HepG2 (cell line): ENCODE data around the gene GMEB1. TPM values are rescaled to one million over a fixed set of nuclear protein-coding genes. Genes with fewer than 3 reads are reported as not detected.

Source experiments
- ARID2 ChIP-seq: sonication (generic); formaldehyde crosslinking; IDR thresholded peaks from 2 replicates; pipeline ENCODE4 v1.8.1; 2022; ENCODE audit warnings: mild to moderate bottlenecking, missing genetic modification reagents, borderline replicate concordance
- ARID4A ChIP-seq: sonication (generic); formaldehyde crosslinking; IDR thresholded peaks from 2 replicates; pipeline ENCODE4 v1.5.0; 2020; ENCODE audit warnings: mild to moderate bottlenecking, missing genetic modification reagents, borderline replicate concordance
- BCL6 ChIP-seq: IDR thresholded peaks from 2 replicates; pipeline ENCODE4 v1.6.1; 2016; ENCODE audit warnings: missing genetic modification reagents, missing compliant biosample characterization
- BCLAF1 ChIP-seq: fragments of 450-650 bp; IDR thresholded peaks from 2 replicates; pipeline ENCODE4 v1.6.1; 2017; ENCODE audit warnings: mild to moderate bottlenecking
- NCOA1 ChIP-seq: sonication (generic); formaldehyde crosslinking; IDR thresholded peaks from 2 replicates; pipeline ENCODE4 v1.9.0; 2021; ENCODE audit warnings: missing genetic modification reagents
- PRDM4 ChIP-seq: sonication (generic); formaldehyde crosslinking; IDR thresholded peaks from 2 replicates; pipeline ENCODE4 v1.9.0; 2021; ENCODE audit warnings: missing genetic modification reagents, borderline replicate concordance
- SATB2 ChIP-seq: sonication (generic); formaldehyde crosslinking; IDR thresholded peaks from 2 replicates; pipeline ENCODE4 v1.5.0; 2020; ENCODE audit warnings: missing genetic modification reagents
- XBP1 ChIP-seq: sonication (generic); formaldehyde crosslinking; IDR thresholded peaks from 2 replicates; pipeline ENCODE4 v1.5.0; 2020; ENCODE audit warnings: missing genetic modification reagents
- ZBTB7B ChIP-seq: sonication (generic); formaldehyde crosslinking; IDR thresholded peaks from 2 replicates; pipeline ENCODE4 v1.4.0; 2020; ENCODE audit warnings: missing genetic modification reagents
- ZNF12 ChIP-seq: sonication (generic); formaldehyde crosslinking; IDR thresholded peaks from 2 replicates; pipeline ENCODE4 v1.5.0; 2020; ENCODE audit warnings: missing genetic modification reagents
- ZNF3 ChIP-seq: IDR thresholded peaks from 2 replicates; pipeline ENCODE4 v1.7.0; 2017; ENCODE audit warnings: inconsistent platforms
- ZNF343 ChIP-seq: sonication (generic); formaldehyde crosslinking; IDR thresholded peaks from 2 replicates; pipeline ENCODE4 v1.4.0; 2020; ENCODE audit warnings: mild to moderate bottlenecking, missing genetic modification reagents
- ZNF383 ChIP-seq: sonication (generic); formaldehyde crosslinking; IDR thresholded peaks from 2 replicates; pipeline ENCODE4 v1.4.0; 2020; ENCODE audit warnings: missing genetic modification reagents, mild to moderate bottlenecking, borderline replicate concordance
- polyA plus RNA-seq, 8 experiments: library from polyadenylated mRNA; depleted of rRNA in 3 of 8; stranded (reverse) in 7 of 8; unstranded in 1 of 8; fragments of >200 nt; fragmentation: Illumina TruSeq in 4 of 8; extraction: Trizol in 4 of 8; gene quantifications; 2 replicates each; pipeline versions ENCODE4 v1.2.1 to v1.2.3, GENCODE V29; 2011 to 2016; ENCODE audit warnings: low read depth in 4 of 8, missing spikeins in 1 of 8, mixed read lengths in 1 of 8; ENCODE audit not compliant: insufficient read depth in 1 of 8
- total RNA-seq, 5 experiments: library from RNA; depleted of rRNA; stranded (reverse); fragments of >200 nt; fragmentation: Illumina TruSeq; extraction: Trizol; gene quantifications; 2 replicates each; pipeline ENCODE4 v1.2.3, GENCODE V29; 2016; ENCODE audit warnings: low read depth in 1 of 5
- TF ChIP-seq, protein P1 (sequence below): fragments of 450-650 bp; IDR thresholded peaks from 2 replicates; pipeline ENCODE4 v1.6.1; 2017
- TF ChIP-seq, protein P2 (sequence below): sonication (generic); formaldehyde crosslinking; IDR thresholded peaks from 2 replicates; pipeline ENCODE4 v1.5.1; 2020; ENCODE audit warnings: mild to moderate bottlenecking, moderate library complexity, missing genetic modification reagents

Gene GMEB1
- total and polyA plus RNA-seq, 2 of the 13 experiments (the other 11 are each of a cell fraction or from before 2014, with no cell fraction given), result 3.0 to 6.0 TPM

- no peak for TF ChIP-seq PRDM4 (CRISPR knock-in tag)
- TF ChIP-seq ZNF3 (CRISPR knock-in tag), result no peak
- no peak for TF ChIP-seq BCLAF1
- no peak for TF ChIP-seq ZNF343 (CRISPR knock-in tag)
- peak; percentile 60 for TF ChIP-seq ARID4A (CRISPR knock-in tag)
- no peak for TF ChIP-seq ZBTB7B (CRISPR knock-in tag)
- 0 out of 2 replicates have a peak, but pooled peaks have one; percentile 1 for TF ChIP-seq ZNF383
- TF ChIP-seq, protein P1, sequence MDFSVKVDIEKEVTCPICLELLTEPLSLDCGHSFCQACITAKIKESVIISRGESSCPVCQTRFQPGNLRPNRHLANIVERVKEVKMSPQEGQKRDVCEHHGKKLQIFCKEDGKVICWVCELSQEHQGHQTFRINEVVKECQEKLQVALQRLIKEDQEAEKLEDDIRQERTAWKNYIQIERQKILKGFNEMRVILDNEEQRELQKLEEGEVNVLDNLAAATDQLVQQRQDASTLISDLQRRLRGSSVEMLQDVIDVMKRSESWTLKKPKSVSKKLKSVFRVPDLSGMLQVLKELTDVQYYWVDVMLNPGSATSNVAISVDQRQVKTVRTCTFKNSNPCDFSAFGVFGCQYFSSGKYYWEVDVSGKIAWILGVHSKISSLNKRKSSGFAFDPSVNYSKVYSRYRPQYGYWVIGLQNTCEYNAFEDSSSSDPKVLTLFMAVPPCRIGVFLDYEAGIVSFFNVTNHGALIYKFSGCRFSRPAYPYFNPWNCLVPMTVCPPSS, result no peak
- TF ChIP-seq NCOA1 (CRISPR knock-in tag), result no peak
- no peak for TF ChIP-seq ARID2 (CRISPR knock-in tag)
- no peak for TF ChIP-seq XBP1
- TF ChIP-seq, protein P2, sequence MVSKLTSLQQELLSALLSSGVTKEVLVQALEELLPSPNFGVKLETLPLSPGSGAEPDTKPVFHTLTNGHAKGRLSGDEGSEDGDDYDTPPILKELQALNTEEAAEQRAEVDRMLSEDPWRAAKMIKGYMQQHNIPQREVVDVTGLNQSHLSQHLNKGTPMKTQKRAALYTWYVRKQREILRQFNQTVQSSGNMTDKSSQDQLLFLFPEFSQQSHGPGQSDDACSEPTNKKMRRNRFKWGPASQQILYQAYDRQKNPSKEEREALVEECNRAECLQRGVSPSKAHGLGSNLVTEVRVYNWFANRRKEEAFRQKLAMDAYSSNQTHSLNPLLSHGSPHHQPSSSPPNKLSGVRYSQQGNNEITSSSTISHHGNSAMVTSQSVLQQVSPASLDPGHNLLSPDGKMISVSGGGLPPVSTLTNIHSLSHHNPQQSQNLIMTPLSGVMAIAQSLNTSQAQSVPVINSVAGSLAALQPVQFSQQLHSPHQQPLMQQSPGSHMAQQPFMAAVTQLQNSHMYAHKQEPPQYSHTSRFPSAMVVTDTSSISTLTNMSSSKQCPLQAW, result peak; percentile 46; the same call in 1 of the 2 replicates
- TF ChIP-seq ZNF12 (CRISPR knock-in tag), result no peak
- no peak for TF ChIP-seq SATB2 (CRISPR knock-in tag)
- no peak for TF ChIP-seq BCL6 (CRISPR knock-in tag)
Observed at GRCh38 chr1:28648008-28648473, 20.5 kb upstream of the GMEB1 start (continued).
